ENCODE measurements around the gene ROR2.

- TF ChIP-seq CTCF (IDR thresholded peaks at IDR 0.05) = no peak
- TF ChIP-seq POLR2A (IDR thresholded peaks at IDR 0.05) = no peak
- no peak for TF ChIP-seq POLR2AphosphoS5 (IDR thresholded peaks at IDR 0.05)
Measured at GRCh38 chr9:91700475-91700874, 249.6 kb downstream of the ROR2 start.
